HepG2 (cell line): ENCODE results near the gene ZFPM1. TPM values are rescaled to one million over a fixed set of nuclear protein-coding genes. Genes with fewer than 3 reads are reported as not detected.

Experiments
- FOXA3 ChIP-seq: IDR thresholded peaks from 2 replicates; pipeline ENCODE4 v1.6.1; 2016; ENCODE audit warnings: missing genetic modification reagents, missing compliant biosample characterization
- NFIB ChIP-seq: sonication (generic); formaldehyde crosslinking; IDR thresholded peaks from 2 replicates; pipeline ENCODE4 v1.9.0; 2021; ENCODE audit warnings: missing genetic modification reagents, mild to moderate bottlenecking, borderline replicate concordance
- XBP1 ChIP-seq: sonication (generic); formaldehyde crosslinking; IDR thresholded peaks from 2 replicates; pipeline ENCODE4 v1.5.0; 2020; ENCODE audit warnings: missing genetic modification reagents
- YEATS4 ChIP-seq: sonication (generic); formaldehyde crosslinking; IDR thresholded peaks from 2 replicates; pipeline ENCODE4 v1.4.0; 2020; ENCODE audit warnings: missing genetic modification reagents, borderline replicate concordance
- ZBTB20 ChIP-seq: sonication (generic); formaldehyde crosslinking; IDR thresholded peaks from 2 replicates; pipeline ENCODE4 v1.8.1; 2023; ENCODE audit warnings: missing genetic modification reagents, low read depth, mild to moderate bottlenecking, borderline replicate concordance
- ZBTB38 ChIP-seq: sonication (generic); formaldehyde crosslinking; IDR thresholded peaks from 2 replicates; pipeline ENCODE4 v1.5.1; 2020; ENCODE audit warnings: mild to moderate bottlenecking, missing genetic modification reagents
- ZBTB42 ChIP-seq: sonication (generic); formaldehyde crosslinking; IDR thresholded peaks from 2 replicates; pipeline ENCODE4 v1.5.0; 2020; ENCODE audit warnings: mild to moderate bottlenecking, missing genetic modification reagents
- ZMYM3 ChIP-seq: sonication (generic); formaldehyde crosslinking; IDR thresholded peaks from 2 replicates; pipeline ENCODE4 v1.5.1; 2020; ENCODE audit warnings: mild to moderate bottlenecking, missing genetic modification reagents
- ZNF160 ChIP-seq: sonication (generic); formaldehyde crosslinking; IDR thresholded peaks from 2 replicates; pipeline ENCODE4 v1.8.0; 2022; ENCODE audit warnings: mild to moderate bottlenecking, inconsistent platforms, missing genetic modification reagents
- ZNF232 ChIP-seq: sonication (generic); formaldehyde crosslinking; IDR thresholded peaks from 2 replicates; pipeline ENCODE4 v1.4.0; 2020; ENCODE audit warnings: missing genetic modification reagents, borderline replicate concordance
- ZNF629 ChIP-seq: sonication (generic); formaldehyde crosslinking; conservative IDR thresholded peaks from 2 replicates; pipeline ENCODE4 v1.5.0; 2020; ENCODE audit warnings: missing genetic modification reagents
- ZNF660 ChIP-seq: sonication (generic); formaldehyde crosslinking; IDR thresholded peaks from 2 replicates; pipeline ENCODE4 v1.5.1; 2020; ENCODE audit warnings: mild to moderate bottlenecking, low read depth, missing genetic modification reagents, borderline replicate concordance
- ZNF773 ChIP-seq: sonication (generic); formaldehyde crosslinking; IDR thresholded peaks from 2 replicates; pipeline ENCODE4 v1.4.0; 2020; ENCODE audit warnings: missing genetic modification reagents, borderline replicate concordance
- polyA plus RNA-seq, 8 experiments: library from polyadenylated mRNA; depleted of rRNA in 3 of 8; stranded (reverse) in 7 of 8; unstranded in 1 of 8; fragments of >200 nt; fragmentation: Illumina TruSeq in 4 of 8; extraction: Trizol in 4 of 8; gene quantifications; 2 replicates each; pipeline versions ENCODE4 v1.2.1 to v1.2.3, GENCODE V29; 2011 to 2016; ENCODE audit warnings: low read depth in 4 of 8, missing spikeins in 1 of 8, mixed read lengths in 1 of 8; ENCODE audit not compliant: insufficient read depth in 1 of 8
- total RNA-seq, 5 experiments: library from RNA; depleted of rRNA; stranded (reverse); fragments of >200 nt; fragmentation: Illumina TruSeq; extraction: Trizol; gene quantifications; 2 replicates each; pipeline ENCODE4 v1.2.3, GENCODE V29; 2016; ENCODE audit warnings: low read depth in 1 of 5
- TF ChIP-seq, protein P1 (sequence below): sonication (generic); formaldehyde crosslinking; IDR thresholded peaks from 2 replicates; pipeline ENCODE4 v1.5.0; 2020; ENCODE audit warnings: missing genetic modification reagents, mild to moderate bottlenecking, borderline replicate concordance
- TF ChIP-seq, protein P2 (sequence below): sonication (generic); formaldehyde crosslinking; IDR thresholded peaks from 2 replicates; pipeline ENCODE4 v1.4.0; 2020; ENCODE audit warnings: missing genetic modification reagents; ENCODE audit errors: not compliant biosample characterization
- TF ChIP-seq, protein P3 (sequence below): sonication (generic); formaldehyde crosslinking; IDR thresholded peaks from 2 replicates; pipeline ENCODE4 v1.5.0; 2020; ENCODE audit warnings: mild to moderate bottlenecking, missing genetic modification reagents, borderline replicate concordance

The ZFPM1 gene
- total and polyA plus RNA-seq, 2 of the 13 experiments (the other 11 are each of a cell fraction or from before 2014, with no cell fraction given) = 1.3 to 3.8 TPM

DNA sequence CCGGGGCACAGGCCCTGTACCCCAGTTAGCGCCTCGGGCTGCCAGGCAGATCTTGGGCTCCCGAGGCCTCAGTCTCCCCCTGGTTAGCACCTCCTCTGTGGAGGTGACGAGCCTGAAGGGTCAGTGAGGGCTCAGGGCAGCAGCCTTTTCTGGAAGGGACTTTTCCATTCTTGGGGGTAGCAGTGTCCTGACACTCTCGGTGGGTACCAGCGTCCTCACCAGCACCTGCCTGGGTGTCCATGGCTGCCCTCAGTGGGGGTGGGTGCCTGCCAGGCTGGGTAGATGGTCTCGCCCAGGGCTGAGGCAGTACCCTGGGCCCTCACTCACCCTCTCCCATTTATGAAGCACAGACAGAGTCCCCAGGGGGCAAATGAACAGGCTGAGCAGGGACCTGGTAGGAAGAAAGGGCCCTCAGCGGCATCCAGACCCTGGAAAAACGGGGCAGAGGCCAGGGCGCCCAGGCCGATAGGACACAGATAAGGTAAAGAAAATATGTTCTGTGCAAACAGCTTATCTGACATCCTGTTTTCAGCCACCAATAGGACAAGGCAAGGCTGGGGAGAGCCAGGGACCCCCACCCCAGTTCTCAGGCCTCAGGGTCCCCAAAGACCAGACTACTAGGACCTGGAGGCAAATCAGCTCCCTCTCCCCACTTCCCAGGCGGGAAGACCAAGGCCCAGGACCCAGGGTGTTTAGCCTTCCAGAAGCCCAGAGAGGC lies 50.9 kb downstream of the ZFPM1 start (continued):
- TF ChIP-seq ZNF660 (CRISPR knock-in tag) (no peak), ZBTB20 (CRISPR knock-in tag) (0 out of 2 replicates have a peak, but pooled peaks have one; percentile 1), ZNF160 (CRISPR knock-in tag) (peak; percentile 60; the same call in 1 of the 2 replicates), FOXA3 (CRISPR knock-in tag) (peak; percentile 82), XBP1 (CRISPR knock-in tag) (0 out of 2 replicates have a peak, but pooled peaks have one; percentile 37), ZNF629 (CRISPR knock-in tag) (peak; percentile 99), ZNF773 (CRISPR knock-in tag) (0 out of 2 replicates have a peak, but pooled peaks have one; percentile 19), NFIB (CRISPR knock-in tag) (no peak), ZNF232 (CRISPR knock-in tag) (peak; percentile 81), ZBTB42 (CRISPR knock-in tag) (0 out of 2 replicates have a peak, but pooled peaks have one; percentile 26), ZBTB38 (peak; percentile 66), ZMYM3 (CRISPR knock-in tag) (peak; percentile 93), YEATS4 (CRISPR knock-in tag) (peak; percentile 58; the same call in 1 of the 2 replicates)
- TF ChIP-seq, protein P1, sequence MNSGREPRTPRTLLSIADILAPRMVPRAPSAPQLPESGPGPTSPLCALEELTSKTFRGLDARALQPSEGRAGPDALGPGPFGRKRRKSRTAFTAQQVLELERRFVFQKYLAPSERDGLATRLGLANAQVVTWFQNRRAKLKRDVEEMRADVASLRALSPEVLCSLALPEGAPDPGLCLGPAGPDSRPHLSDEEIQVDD (CRISPR knock-in tag) = no peak
- TF ChIP-seq, protein P2, sequence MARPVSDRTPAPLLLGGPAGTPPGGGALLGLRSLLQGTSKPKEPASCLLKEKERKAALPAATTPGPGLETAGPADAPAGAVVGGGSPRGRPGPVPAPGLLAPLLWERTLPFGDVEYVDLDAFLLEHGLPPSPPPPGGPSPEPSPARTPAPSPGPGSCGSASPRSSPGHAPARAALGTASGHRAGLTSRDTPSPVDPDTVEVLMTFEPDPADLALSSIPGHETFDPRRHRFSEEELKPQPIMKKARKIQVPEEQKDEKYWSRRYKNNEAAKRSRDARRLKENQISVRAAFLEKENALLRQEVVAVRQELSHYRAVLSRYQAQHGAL (CRISPR knock-in tag) = peak; percentile 9
- TF ChIP-seq, protein P3, sequence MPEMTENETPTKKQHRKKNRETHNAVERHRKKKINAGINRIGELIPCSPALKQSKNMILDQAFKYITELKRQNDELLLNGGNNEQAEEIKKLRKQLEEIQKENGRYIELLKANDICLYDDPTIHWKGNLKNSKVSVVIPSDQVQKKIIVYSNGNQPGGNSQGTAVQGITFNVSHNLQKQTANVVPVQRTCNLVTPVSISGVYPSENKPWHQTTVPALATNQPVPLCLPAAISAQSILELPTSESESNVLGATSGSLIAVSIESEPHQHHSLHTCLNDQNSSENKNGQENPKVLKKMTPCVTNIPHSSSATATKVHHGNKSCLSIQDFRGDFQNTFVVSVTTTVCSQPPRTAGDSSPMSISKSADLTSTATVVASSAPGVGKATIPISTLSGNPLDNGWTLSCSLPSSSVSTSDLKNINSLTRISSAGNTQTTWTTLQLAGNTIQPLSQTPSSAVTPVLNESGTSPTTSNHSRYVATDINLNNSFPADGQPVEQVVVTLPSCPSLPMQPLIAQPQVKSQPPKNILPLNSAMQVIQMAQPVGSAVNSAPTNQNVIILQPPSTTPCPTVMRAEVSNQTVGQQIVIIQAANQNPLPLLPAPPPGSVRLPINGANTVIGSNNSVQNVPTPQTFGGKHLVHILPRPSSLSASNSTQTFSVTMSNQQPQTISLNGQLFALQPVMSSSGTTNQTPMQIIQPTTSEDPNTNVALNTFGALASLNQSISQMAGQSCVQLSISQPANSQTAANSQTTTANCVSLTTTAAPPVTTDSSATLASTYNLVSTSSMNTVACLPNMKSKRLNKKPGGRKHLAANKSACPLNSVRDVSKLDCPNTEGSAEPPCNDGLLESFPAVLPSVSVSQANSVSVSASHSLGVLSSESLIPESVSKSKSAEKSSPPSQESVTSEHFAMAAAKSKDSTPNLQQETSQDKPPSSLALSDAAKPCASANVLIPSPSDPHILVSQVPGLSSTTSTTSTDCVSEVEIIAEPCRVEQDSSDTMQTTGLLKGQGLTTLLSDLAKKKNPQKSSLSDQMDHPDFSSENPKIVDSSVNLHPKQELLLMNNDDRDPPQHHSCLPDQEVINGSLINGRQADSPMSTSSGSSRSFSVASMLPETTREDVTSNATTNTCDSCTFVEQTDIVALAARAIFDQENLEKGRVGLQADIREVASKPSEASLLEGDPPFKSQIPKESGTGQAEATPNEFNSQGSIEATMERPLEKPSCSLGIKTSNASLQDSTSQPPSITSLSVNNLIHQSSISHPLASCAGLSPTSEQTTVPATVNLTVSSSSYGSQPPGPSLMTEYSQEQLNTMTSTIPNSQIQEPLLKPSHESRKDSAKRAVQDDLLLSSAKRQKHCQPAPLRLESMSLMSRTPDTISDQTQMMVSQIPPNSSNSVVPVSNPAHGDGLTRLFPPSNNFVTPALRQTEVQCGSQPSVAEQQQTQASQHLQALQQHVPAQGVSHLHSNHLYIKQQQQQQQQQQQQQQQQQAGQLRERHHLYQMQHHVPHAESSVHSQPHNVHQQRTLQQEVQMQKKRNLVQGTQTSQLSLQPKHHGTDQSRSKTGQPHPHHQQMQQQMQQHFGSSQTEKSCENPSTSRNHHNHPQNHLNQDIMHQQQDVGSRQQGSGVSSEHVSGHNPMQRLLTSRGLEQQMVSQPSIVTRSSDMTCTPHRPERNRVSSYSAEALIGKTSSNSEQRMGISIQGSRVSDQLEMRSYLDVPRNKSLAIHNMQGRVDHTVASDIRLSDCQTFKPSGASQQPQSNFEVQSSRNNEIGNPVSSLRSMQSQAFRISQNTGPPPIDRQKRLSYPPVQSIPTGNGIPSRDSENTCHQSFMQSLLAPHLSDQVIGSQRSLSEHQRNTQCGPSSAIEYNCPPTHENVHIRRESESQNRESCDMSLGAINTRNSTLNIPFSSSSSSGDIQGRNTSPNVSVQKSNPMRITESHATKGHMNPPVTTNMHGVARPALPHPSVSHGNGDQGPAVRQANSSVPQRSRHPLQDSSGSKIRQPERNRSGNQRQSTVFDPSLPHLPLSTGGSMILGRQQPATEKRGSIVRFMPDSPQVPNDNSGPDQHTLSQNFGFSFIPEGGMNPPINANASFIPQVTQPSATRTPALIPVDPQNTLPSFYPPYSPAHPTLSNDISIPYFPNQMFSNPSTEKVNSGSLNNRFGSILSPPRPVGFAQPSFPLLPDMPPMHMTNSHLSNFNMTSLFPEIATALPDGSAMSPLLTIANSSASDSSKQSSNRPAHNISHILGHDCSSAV (CRISPR knock-in tag) = no peak
